Stimulated activated CD4-positive, alpha-beta T cell treated with anti-CD3 and anti-CD28 coated beads, Interleukin-12 subunit alpha, Interleukin-12 subunit beta, amount 100 ng/mL, for 24 hours (primary cell): Measurements from ENCODE around the gene BCAT1.
"Not testable (repeated sequence)": the region's sequence is repeated elsewhere in the genome, so short reads cannot be mapped to it uniquely, and the experiment has no call there.

Source experiments
- DNase-seq, 2 experiments: peaks; one replicate each; pipeline ENCODE4 v3.0.0-alpha.2; 2020; ENCODE audit warnings: low read depth in 2 of 2

The BCAT1 gene

GRCh38 chr12:24956351-24956750 lies 7.5 kb upstream of the BCAT1 start:
- not testable (repeated sequence) for DNase-seq

GRCh38 chr12:24955853-24956252 lies 7.0 kb upstream of the BCAT1 start:
- no peak for DNase-seq

DNA sequence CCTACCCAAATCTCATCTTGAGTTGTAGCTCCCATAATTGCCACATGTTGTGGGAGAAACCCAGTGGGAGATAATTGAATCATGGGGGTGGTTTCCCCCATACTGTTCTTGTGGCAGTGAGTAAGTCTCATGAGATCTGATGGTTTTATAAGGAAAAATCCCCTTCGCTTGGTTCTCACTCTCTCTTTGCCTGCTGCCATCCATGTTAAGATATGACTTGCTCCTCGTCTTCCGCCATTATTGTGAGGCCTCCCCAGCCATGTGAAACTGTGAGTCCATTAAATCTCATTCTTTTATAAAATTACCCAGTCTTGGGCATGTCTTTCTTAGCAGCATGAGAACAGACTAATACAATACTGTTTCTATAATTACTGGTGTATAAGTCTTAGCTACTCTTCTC lies 6.5 kb upstream of the BCAT1 start:
- DNase-seq = no peak

DNA sequence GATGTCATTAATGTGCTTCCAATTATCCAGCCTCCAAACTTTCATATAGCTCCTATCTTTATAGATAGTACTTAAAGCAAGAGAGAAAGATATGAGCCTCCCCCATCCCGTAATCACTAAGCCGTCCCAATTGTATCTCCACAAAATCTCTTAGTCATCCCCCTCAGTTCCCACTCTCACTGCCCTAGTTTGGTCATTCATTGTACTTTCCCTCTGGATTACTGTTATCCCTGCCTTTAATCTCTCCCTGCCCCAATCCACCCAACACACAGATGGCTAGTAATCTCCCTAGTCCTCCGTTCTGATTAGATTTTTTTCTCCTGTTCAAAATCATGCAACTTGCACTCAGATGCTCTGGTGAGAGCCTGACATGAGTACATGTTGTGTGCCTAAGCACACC lies 5.4 kb upstream of the BCAT1 start:
- DNase-seq = no peak

DNA sequence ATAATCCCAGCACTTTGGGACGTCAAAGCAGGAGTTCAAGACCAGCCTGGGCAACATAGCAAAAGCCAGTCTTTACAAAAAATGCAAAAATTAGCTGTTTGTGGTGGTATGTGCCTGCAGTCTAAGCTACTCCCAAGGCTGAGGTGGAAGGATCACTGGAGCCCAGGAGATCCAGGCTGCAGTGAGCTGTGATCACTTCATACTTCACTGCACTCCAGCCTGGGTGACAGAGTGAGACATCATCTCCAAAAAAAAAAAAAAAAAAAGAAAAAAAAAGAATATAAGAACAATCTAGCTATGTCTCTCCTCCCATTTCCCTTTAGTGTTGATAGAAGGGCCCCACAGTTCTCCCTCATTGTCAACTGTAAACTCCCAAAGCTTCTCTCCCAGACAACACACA lies 3.5 kb upstream of the BCAT1 start:
- no peak for DNase-seq

DNA sequence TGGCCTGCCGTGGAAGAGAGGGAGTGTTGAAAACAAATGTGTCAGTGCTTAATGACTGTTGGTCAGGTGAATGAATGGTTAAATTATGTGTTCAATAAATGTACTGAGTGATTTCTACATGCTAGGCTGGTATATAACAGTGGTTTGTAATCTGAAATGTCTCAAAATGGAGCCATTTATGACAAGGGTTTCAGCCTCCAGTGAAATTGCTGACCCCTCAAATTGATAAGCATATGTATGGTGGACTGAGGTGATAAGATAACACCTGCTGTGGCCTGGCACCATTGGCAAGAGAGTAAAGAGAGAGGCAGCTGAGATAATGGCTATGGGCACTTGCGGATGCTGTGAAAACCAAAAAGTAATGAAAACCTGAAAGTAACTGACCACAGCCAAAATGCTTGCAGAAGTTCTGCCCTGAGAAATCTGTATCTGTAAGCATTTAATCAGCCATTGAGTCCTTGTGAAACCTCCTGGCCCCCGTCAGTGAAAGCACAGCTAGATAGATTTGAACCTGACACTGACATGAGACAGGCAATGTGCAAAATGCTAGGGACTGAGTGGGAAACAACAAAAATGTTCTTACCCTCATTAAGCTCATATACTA lies 1.4 kb upstream of the BCAT1 start:
- no peak for DNase-seq

- peak; percentile 21 to 26 for DNase-seq
Observed at GRCh38 chr12:24948420-24948756, 513 bp downstream of the BCAT1 start.

DNA sequence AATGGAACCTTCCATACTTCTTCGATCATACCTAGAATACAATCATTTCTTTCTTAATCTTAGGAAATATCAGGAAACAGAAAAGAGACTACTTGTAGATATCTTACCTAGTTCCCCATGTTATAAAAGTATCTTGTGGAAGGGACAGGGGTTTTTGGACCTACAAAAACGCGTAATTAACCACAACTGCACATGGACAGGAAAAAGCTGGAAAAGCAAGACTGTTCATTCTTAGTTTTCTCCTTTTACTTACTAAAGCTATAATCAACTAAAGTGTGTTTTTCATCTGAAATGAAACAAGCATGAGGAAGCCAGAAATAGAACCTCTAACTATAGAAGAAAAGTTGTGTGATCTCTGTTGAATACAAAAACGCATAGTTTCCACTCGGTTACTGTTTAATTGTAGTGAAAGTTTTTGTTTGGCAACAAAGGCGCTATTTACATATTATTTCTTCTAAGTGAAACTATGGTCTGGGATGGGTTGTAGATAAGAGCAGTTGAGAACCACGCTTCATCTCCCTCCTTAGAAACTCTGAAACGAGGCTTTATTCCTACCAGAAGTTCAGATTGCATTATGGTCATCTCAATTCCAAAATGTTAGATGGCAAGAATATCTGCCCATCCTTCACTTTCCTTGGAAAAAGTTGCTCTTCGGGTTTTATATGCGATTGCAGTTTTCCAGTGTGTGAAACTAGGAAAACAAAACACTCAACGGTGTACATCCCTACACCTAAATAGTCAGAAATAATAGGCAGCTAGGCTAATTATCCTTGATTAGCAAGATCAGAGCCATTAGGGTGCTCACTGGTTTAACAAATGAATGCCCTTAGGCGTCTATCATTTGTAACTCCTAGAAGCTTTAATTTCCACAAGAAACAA lies 1.1 kb downstream of the BCAT1 start:
- DNase-seq = no peak

DNA sequence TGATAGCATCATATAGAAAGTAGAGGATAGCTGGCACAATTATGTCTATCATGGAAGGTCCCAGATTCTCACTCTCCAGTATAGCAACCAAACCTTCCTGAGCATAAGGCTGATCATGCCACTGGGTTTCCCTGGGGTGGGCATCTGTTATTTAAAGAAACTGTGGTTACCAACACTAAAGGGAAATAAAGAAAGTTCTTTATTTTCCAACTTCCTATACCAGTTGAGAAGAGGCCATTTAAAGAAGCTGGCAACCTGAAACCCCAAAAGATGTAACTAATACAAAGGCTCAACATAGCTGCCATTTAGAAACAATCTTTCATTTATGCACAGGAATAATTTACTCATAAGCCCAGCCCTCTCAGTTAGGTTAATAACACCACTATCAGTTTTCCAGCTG lies 3.1 kb downstream of the BCAT1 start:
- no peak for DNase-seq

DNA sequence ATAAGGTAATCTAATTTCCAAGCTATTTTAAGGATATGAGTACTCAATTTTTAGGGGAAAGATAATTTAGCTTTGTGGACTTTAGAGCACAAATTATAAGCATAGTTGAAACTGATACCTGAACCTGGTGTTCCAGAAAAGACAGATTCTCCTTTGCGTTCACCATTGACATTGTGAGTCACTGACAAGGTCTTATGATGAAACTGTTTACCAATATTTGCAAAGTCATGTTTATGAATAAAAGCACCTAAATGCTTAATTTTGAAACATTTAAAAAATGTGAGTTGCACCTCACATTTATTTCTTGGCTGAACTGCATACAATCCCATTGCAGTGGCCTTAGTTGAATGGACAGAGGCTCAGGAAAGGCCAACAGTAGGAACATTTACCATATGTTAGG lies 3.9 kb downstream of the BCAT1 start:
- DNase-seq = no peak

GRCh38 chr12:24944601-24944975 lies 4.3 kb downstream of the BCAT1 start:
- DNase-seq = no peak

GRCh38 chr12:24943947-24944600 lies 4.8 kb downstream of the BCAT1 start:
- DNase-seq = no peak

GRCh38 chr12:24940157-24940556 lies 8.7 kb downstream of the BCAT1 start:
- no peak for DNase-seq

DNA sequence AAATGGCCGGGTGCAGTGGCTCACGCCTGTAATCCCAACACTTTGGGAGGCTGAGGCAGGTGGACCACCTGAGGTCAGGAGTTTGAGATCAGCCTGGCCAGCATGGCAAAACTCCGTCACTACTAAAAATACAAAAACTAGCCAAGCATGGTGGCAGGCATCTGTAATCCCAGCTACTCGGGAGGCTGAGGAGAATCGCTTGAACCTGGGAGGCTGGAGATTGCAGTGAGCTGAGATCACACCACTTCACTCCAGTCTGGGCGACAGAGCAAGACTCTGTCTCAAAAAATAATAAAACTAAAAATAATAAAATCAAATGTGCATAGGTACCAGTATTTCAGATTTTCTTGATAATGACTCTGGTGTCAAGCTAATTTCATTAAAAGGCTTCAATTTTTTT lies 9.3 kb downstream of the BCAT1 start:
- not testable (repeated sequence) for DNase-seq

GRCh38 chr12:24938341-24938740 lies 10.6 kb downstream of the BCAT1 start:
- no peak for DNase-seq

- DNase-seq = no peak
Observed at GRCh38 chr12:24937553-24938244, 11.2 kb downstream of the BCAT1 start.

DNA sequence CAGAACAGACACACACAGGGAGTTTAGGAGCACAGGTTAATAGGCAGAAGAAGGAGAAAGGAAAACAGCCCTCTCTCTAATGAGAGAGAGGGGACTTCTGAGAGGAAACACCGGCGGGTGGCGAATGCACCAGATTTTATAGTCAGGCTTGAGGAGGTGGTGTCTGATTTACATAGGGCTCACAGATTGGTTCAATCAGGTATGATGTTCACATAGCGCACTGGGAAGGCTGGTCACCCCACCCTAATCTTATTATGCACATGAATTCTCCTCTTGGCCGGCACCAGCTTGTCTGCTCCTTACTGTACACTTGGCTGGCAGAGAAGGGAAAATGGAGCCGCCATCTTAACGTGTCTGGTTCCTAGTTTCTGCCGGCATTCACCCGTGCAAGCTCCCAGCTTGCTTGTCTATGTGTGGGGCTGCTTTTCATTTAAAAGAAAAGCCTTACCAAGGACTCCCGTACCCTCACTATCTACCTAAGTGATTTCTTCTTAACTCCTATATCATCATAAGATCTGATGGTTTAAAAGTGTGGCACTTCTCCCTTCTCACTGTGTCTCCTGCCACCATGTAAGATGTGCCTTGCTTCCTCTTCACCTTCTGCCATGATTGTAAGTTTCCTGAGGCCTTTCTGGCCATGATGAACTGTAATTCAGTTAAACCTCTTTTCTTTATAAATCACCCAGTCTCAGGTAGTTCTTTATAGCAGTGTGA lies 15.1 kb downstream of the BCAT1 start:
- no peak for DNase-seq

DNA sequence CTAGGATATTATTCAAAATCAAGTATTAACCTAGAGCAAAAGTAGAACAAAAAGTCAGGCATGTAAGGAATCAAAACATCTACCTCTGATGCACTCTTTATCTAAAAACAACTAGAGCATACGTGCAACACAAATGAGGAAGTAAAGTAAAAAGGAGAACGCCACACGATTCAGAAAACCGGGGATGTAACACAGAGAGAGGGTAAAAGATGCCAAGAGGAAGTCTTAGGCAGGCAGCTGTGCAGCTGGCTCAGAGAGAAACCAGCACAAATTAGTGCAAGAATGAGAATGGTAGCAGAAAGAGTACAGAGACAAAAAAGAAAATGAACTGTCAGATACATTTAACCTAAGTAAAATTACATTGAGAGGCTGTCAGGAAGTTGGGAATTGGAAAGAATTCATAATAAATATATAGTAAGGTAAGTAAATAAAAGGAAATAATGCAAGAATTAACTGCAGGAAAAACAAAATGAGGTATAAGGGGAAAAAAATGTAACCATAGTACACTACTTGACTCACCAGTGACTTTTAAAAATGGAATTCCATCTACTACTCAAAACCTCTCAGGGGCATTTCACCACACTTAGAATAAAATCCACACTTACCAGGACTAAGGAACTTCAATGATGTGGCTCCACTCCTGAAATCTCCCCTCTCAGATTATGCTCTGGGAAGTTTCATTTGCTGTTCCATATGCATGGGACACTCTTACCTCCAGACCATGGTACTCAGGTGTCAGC lies 17.1 kb downstream of the BCAT1 start:
- DNase-seq = no peak

- DNase-seq = no peak
Observed at GRCh38 chr12:24929953-24930352, 18.9 kb downstream of the BCAT1 start.

DNA sequence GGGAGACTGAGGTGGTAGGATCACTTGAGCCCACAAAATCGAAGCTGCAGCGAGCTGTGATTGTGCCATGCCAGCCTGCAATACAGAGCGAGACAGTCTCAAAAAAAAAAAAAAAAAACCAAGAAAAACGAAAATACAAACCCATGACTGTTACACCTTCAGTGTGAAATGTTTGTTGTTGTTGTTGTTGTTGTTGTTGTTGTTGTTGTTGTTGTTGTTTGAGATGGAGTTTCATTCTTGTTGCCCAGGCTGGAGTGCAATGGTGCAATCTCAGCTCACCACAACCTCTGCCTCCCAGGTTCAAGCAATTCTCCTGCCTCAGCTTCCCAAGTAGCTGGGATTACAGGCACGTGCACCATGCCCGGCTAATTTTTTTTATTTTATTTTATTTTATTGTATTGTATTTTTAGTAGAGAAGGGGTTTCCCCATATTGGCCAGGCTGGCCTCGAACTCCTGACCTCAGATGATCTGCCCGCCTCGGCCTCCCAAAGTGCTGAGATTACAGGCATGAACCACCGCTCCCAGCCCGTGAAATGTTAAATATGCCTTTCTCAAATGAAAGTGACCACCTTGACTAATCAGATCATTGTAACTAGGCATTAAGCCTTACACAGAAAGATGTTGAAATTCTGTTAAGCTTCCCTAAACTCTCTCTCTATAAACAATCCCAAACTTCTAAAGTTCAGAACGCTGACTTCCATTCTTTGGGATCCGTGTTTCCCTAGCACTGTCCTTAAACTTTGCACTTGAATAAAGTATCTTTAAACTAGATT lies 20.2 kb downstream of the BCAT1 start:
- not testable (repeated sequence) for DNase-seq
